Measurements from ENCODE around the gene SLC25A36.

DNA sequence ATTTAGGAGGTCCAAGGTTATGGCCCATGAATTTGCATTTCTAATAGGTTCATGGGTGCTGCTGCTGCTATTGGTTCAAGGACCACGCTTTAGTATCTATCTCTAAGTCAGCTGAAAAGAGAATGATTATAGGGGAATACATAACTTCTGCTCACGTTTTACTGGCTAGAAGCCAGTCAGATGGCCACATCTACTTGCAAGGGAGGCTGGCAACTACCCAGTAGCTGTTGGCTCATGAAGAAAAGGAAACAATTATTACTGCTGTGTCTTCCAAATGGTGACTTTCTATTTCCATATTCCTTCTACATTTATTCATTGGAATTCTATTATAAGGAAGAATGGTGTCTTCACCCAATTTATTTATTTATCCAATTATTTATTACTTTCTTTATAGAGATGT lies 54.2 kb downstream of the SLC25A36 start:
- TF ChIP-seq EZH2 (IDR thresholded peaks at IDR 0.05; ENCODE audit: insufficient read depth, poor library complexity, severe bottlenecking) (no peak), EZH2phosphoT487 (IDR thresholded peaks at IDR 0.05; ENCODE audit: insufficient read depth, low read depth) (no peak)

All from GM23248 (cell line).